Osteoblast (primary cell): ENCODE measurements around the gene PRPH2. TPM values are rescaled to one million over a fixed set of nuclear protein-coding genes. Genes with fewer than 3 reads are reported as not detected.

Source experiments
- DNase-seq: peaks from one replicate; pipeline ENCODE4 v3.0.0; 2011; ENCODE audit warnings: low spot score, mixed read lengths; ENCODE audit not compliant: insufficient read length; ENCODE audit errors: missing footprints
- H2AFZ ChIP-seq: 2 replicates; pipeline ENCODE4 v1.6.0; 2011; ENCODE audit warnings: mild to moderate bottlenecking, low read length
- H3K27ac ChIP-seq: 2 replicates; pipeline ENCODE4 v1.5.1; 2011; ENCODE audit warnings: mild to moderate bottlenecking, low read depth, low read length, moderate library complexity
- H3K27me3 ChIP-seq: 2 replicates; pipeline ENCODE4 v1.6.0; 2012; ENCODE audit warnings: mild to moderate bottlenecking, control low read depth, inconsistent platforms, low read length, moderate library complexity; ENCODE audit not compliant: insufficient read depth
- H3K36me3 ChIP-seq: 2 replicates; pipeline ENCODE4 v1.5.1; 2011; ENCODE audit warnings: mild to moderate bottlenecking, low read length, control low read depth, moderate library complexity; ENCODE audit not compliant: insufficient read depth
- H3K4me1 ChIP-seq: 2 replicates; pipeline ENCODE4 v1.5.1; 2011; ENCODE audit warnings: mild to moderate bottlenecking, low read length, control low read depth, moderate library complexity; ENCODE audit not compliant: insufficient read depth
- H3K4me2 ChIP-seq: 2 replicates; pipeline ENCODE4 v1.6.0; 2011; ENCODE audit warnings: mild to moderate bottlenecking, low read length; ENCODE audit not compliant: insufficient read depth
- H3K4me3 ChIP-seq: fragments of 200-600 bp; sonication (generic); 3 replicates; pipeline ENCODE4 v1.5.1; 2012; ENCODE audit warnings: mild to moderate bottlenecking, low read length, inconsistent platforms; ENCODE audit not compliant: insufficient read depth
- H3K79me2 ChIP-seq: 2 replicates; pipeline ENCODE4 v1.6.0; 2012; ENCODE audit warnings: mild to moderate bottlenecking, low read length, control low read depth, inconsistent platforms; ENCODE audit not compliant: insufficient read depth
- H3K9me3 ChIP-seq: 2 replicates; pipeline ENCODE4 v1.5.1; 2011; ENCODE audit warnings: low read depth, low read length, control low read depth
- H4K20me1 ChIP-seq: 2 replicates; pipeline ENCODE4 v1.6.0; 2012; ENCODE audit warnings: mild to moderate bottlenecking, low read length, control low read depth; ENCODE audit not compliant: insufficient read depth
- CTCF ChIP-seq: IDR thresholded peaks from 2 replicates; pipeline ENCODE4 v1.5.1; 2011; ENCODE audit warnings: mild to moderate bottlenecking, low read depth, low read length, moderate library complexity; ENCODE audit errors: extremely low read depth
- total RNA-seq: library from RNA; depleted of rRNA; stranded (reverse); fragments of >200 nt; gene quantifications from 2 replicates; pipeline ENCODE4 v1.2.3, GENCODE V29; 2012

Gene PRPH2
- total RNA-seq, 1 donor: 3.3 TPM

DNA sequence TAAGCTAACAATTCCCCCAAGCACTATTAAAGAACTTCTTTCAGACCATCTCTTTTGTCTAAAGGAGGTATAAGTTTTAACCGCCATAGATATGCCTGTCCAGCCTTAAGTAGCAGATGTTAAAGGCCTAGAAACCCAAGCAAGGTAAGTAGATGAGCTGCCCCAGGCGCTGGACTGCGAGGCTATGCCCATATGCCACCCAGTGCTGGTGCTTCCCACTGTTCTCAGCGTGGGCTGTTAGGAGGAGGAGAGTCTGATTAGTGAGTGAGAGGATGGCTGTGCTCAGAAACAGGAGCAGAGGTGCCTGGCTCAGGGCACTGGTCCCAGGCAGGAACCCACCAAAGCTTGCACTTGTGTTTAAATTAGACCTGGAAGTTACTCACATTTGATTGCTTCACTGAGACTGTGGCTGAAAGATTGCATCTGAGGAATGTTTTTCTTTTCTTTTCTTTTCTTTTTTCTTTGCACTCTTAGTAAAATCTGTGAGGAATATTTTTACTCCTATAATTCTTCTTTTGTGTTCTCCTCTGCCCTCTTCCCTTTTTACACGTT is 32.2 kb downstream of the PRPH2 start:
- Histone ChIP-seq H3K4me1 (peaks cover 61% of the 10 kb centered on the region), H2AFZ (no peak overlapping the region), H3K27ac (peak overlapping the region; percentile 20), H3K36me3 (peaks cover 49% of the 10 kb centered on the region), H3K27me3 (no peaks in the 10 kb centered on the region), H4K20me1 (no peaks in the 10 kb centered on the region), H3K4me2 (peak overlapping the region; percentile 39), H3K79me2 (no peaks in the 10 kb centered on the region), H3K9me3 (no peaks in the 10 kb centered on the region), H3K4me3 (no peak overlapping the region)
- no peak for TF ChIP-seq CTCF
- DNase-seq: peak; percentile 49

DNA sequence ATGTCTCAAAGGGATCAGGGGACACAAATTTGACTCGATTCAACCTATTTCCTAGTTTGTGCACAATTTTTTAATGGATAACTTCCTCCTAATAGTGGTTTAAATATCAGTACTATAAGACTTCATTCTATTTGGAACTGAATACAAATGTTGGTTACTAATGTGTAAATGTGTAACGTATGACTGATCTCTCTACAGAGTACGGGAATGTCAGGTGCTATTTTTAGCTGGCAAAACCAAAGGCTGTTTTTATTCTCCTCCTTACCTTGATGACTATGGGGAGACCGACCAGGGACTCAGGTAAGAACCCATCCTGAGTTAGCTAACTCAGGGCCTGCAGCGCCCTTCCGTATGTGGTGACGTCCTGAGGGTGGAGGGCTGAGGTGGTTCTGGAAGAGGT is 33.0 kb downstream of the PRPH2 start:
- peaks cover 58% of the 10 kb centered on the region for H3K36me3 ChIP-seq
- H3K4me1 ChIP-seq: peaks cover 53% of the 10 kb centered on the region
- no peak overlapping the region for H2AFZ ChIP-seq

DNA sequence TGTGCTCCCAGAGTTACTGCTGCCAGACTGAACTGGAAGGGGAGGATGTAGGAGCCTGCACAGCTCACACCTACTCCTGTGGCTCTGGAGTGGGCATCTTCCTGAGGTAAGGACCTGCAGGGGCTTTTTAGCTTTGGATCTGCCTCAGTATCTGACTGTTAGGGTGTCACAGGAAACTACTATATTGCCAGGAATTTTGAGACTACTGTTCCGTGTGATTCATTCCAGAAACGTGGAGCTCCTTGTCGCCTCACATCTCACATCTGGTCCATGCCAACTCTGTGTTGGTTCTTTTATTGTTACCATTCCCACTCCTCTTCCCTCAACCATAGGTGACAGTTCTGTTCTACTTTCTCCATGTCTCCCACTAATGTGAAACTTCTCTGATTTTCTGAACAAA is 34.1 kb downstream of the PRPH2 start:
- H3K36me3 ChIP-seq: peaks cover 62% of the 10 kb centered on the region
- peak; percentile 74 for DNase-seq

More for the DNA sequence above, 33.0 kb downstream of the PRPH2 start:
- no peaks in the 10 kb centered on the region for H3K27me3 ChIP-seq
- no peak for TF ChIP-seq CTCF
- H3K4me2 ChIP-seq: no peak overlapping the region
- no peak overlapping the region for H3K27ac ChIP-seq
- H3K9me3 ChIP-seq: no peaks in the 10 kb centered on the region
- no peak overlapping the region for H3K4me3 ChIP-seq
- no peaks in the 10 kb centered on the region for H4K20me1 ChIP-seq
- H3K79me2 ChIP-seq: no peaks in the 10 kb centered on the region
- DNase-seq: no peak

GRCh38 chr6:42679358-42679757 is 43.0 kb downstream of the PRPH2 start:
- H3K4me1 ChIP-seq: no peaks in the 10 kb centered on the region
- DNase-seq: no peak
- no peak overlapping the region for H3K4me2 ChIP-seq
- TF ChIP-seq CTCF: no peak
- no peak overlapping the region for H3K27ac ChIP-seq
- H3K4me3 ChIP-seq: no peak overlapping the region
- H3K27me3 ChIP-seq: no peaks in the 10 kb centered on the region
- no peaks in the 10 kb centered on the region for H3K9me3 ChIP-seq
- H4K20me1 ChIP-seq: no peaks in the 10 kb centered on the region
- peaks cover 82% of the 10 kb centered on the region for H3K36me3 ChIP-seq
- H2AFZ ChIP-seq: no peak overlapping the region
- H3K79me2 ChIP-seq: no peaks in the 10 kb centered on the region

More for the DNA sequence above, 34.1 kb downstream of the PRPH2 start:
- no peaks in the 10 kb centered on the region for H4K20me1 ChIP-seq
- no peak overlapping the region for H3K27ac ChIP-seq
- H3K4me2 ChIP-seq: no peak overlapping the region
- no peaks in the 10 kb centered on the region for H3K27me3 ChIP-seq
- H3K79me2 ChIP-seq: no peaks in the 10 kb centered on the region
- no peak overlapping the region for H2AFZ ChIP-seq
- H3K4me1 ChIP-seq: peaks cover 42% of the 10 kb centered on the region
- no peaks in the 10 kb centered on the region for H3K9me3 ChIP-seq
- TF ChIP-seq CTCF: no peak
- H3K4me3 ChIP-seq: no peak overlapping the region
